ENCODE measurements around the gene DCUN1D1. TPM values are rescaled to one million over a fixed set of nuclear protein-coding genes. Genes with fewer than 3 reads are reported as not detected.

DCUN1D1 gene
- total RNA-seq, 1 donor from 2014 or later = 26.2 TPM

DNA sequence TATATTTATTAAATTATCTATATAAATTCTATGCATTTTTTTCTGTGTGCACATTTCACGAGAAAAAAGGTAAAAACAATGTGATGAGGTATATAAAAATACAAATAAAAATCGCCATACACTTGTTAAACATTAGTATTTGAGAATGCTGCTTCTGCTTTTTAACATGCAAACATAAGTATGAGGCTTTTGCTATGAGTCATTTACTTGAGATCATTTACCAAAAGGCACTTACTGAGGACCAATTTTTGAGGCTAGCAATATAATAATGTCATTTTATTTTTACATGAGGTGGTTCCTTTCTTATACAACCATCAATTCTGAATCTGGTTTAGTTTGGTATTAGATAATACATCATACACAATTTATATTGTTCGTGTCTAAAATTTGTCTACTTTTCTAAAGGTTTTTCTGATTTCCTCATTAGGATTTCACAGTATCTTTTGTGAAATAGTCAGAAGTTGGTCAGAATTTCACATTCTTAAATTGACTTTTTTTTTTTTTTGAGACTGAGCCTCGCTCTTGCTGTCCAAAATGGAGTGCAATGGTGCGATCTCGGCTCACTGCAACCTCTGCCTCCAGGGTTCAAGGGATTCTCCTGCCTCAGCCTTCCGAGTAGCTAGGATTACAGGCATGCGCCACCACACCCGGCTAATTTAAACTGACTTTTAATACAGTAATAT, 25.6 kb downstream of the DCUN1D1 start:
- H3K27me3 ChIP-seq (ENCODE audit: control insufficient read depth, insufficient read depth, low read length) = no peaks in the 10 kb centered on the region
- TF ChIP-seq CTCF (IDR thresholded peaks at IDR 0.05; ENCODE audit: insufficient read depth, low read length, poor library complexity, severe bottlenecking) = no peak
- no peak overlapping the region for H3K4me3 ChIP-seq (ENCODE audit: low read depth, low read length)
- DNase-seq (ENCODE audit: low read depth) = no peak
- H3K36me3 ChIP-seq (ENCODE audit: control insufficient read depth, insufficient read depth, low read length) = no peaks in the 10 kb centered on the region

- H3K36me3 ChIP-seq (ENCODE audit: control insufficient read depth, insufficient read depth, low read length) = peaks cover 2% of the 10 kb centered on the region
- no peak overlapping the region for H3K4me3 ChIP-seq (ENCODE audit: low read depth, low read length)
- H3K27me3 ChIP-seq (ENCODE audit: control insufficient read depth, insufficient read depth, low read length) = no peaks in the 10 kb centered on the region
- TF ChIP-seq CTCF (IDR thresholded peaks at IDR 0.05; ENCODE audit: insufficient read depth, low read length, poor library complexity, severe bottlenecking) = no peak
- no peak for DNase-seq (ENCODE audit: low read depth)
These were observed 30.6 kb downstream of the DCUN1D1 start for GRCh38 chr3:182949688-182950087.

- Histone ChIP-seq H3K36me3 (ENCODE audit: control insufficient read depth, insufficient read depth, low read length) (peaks cover 2% of the 10 kb centered on the region), H3K27me3 (ENCODE audit: control insufficient read depth, insufficient read depth, low read length) (no peaks in the 10 kb centered on the region), H3K4me3 (ENCODE audit: low read depth, low read length) (no peak overlapping the region)
- no peak for DNase-seq (ENCODE audit: low read depth)
- TF ChIP-seq CTCF (IDR thresholded peaks at IDR 0.05; ENCODE audit: insufficient read depth, low read length, poor library complexity, severe bottlenecking) = no peak
These were observed 32.0 kb downstream of the DCUN1D1 start for GRCh38 chr3:182948305-182948704.

- no peak for DNase-seq (ENCODE audit: low read depth)
- H3K4me3 ChIP-seq (ENCODE audit: low read depth, low read length) = no peak overlapping the region
- peaks cover 2% of the 10 kb centered on the region for H3K36me3 ChIP-seq (ENCODE audit: control insufficient read depth, insufficient read depth, low read length)
- H3K27me3 ChIP-seq (ENCODE audit: control insufficient read depth, insufficient read depth, low read length) = no peaks in the 10 kb centered on the region
- TF ChIP-seq CTCF (IDR thresholded peaks at IDR 0.05; ENCODE audit: insufficient read depth, low read length, poor library complexity, severe bottlenecking) = no peak
These were observed 32.5 kb downstream of the DCUN1D1 start for GRCh38 chr3:182947888-182948287.

GRCh38 chr3:182941719-182942118, 38.6 kb downstream of the DCUN1D1 start:
- H3K4me3 ChIP-seq (ENCODE audit: low read depth, low read length) = no peak overlapping the region

More at GRCh38 chr3:182941719-182942118, 38.6 kb downstream of the DCUN1D1 start:
- DNase-seq (ENCODE audit: low read depth) = no peak
- TF ChIP-seq CTCF (IDR thresholded peaks at IDR 0.05; ENCODE audit: insufficient read depth, low read length, poor library complexity, severe bottlenecking) = no peak
- Histone ChIP-seq H3K27me3 (ENCODE audit: control insufficient read depth, insufficient read depth, low read length) (no peaks in the 10 kb centered on the region), H3K36me3 (ENCODE audit: control insufficient read depth, insufficient read depth, low read length) (no peaks in the 10 kb centered on the region)

Measured in kidney epithelial cell (primary cell).